Measurements from ENCODE around the gene LEMD1.
"Not testable (repeated sequence)": the region's sequence is repeated elsewhere in the genome, so short reads cannot be mapped to it uniquely, and the experiment has no call there.

LEMD1 gene

GRCh38 chr1:205380882-205381281, 41.0 kb downstream of the LEMD1 start:
- no peak for DNase-seq (ENCODE audit: low read depth)

- no peak for DNase-seq (ENCODE audit: low read depth)
Measured at GRCh38 chr1:205379056-205379455, 42.8 kb downstream of the LEMD1 start.

DNA sequence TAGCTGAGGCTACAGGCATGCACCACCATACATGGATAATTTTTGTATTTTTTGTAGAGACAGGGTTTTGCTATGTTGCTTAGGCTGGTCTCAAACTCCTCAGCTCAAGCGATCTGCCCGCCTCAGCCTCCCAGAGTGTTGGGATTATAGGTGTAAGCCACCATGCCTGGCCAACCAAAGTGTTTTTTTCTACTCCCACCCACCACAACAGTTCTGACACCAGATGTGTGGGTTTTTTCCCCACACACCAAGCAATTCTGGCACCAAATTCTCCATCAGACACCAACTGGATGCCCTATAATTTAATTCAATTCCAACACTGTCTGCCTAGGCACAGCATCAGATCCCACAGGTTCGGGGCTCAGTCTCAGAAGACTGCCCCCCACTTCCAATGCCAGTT, 44.5 kb downstream of the LEMD1 start:
- DNase-seq (ENCODE audit: low read depth) = no peak

GRCh38 chr1:205376739-205377138, 45.1 kb downstream of the LEMD1 start:
- DNase-seq (ENCODE audit: low read depth) = no peak

DNA sequence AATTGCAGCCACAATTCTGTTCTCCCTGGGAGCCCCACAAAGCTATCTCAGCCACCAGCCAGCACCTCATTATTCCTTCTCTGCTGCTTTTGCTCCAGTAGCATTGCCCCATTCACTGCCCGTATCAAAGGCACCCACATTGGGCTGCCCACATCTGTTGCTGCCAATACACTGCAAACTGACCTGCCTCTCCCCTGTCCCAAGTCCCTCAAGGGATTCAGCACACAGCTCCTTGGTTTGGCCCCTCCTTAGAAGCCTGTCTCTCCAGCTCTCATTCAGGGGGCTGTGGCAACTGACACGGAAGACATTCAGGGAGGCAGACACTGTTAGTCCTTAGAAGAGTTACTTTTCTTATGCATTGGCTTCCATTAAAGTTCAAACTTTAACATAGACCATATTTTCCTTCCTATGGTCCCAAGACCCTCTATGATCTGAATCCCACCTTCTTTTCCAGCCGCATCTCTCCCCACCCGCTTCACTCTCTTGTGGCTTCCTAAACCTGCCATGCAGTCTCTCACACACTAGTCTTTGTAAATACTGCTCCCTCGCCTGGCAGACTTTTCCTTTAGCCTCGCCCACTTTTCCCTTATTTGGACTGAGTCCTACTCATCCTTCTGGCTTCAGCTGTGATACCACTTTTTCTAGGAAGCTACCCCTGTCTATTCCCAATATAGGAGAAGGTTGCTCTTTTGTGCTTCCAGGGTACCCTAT, 45.9 kb downstream of the LEMD1 start:
- DNase-seq (ENCODE audit: low read depth) = no peak

- DNase-seq (ENCODE audit: low read depth) = peak; percentile 62
Measured at GRCh38 chr1:205374210-205375078, 47.4 kb downstream of the LEMD1 start.

DNA sequence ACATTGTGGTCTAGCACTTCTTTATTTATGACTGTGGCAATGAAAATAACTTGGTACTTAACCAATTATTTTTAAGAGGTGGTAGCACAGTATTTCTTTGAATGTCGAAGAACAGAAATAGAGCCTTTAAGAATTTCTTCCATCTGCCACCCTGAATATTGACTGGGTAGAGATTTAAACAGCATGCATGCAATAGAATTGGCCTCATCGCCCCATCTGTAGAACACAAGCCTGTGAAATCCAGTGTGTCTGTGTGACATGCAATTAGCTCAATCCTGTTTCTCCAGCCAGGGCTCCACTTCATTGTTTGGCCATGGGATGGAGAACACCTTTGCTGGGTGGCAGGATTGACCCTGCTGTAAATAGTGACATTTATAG, 48.1 kb downstream of the LEMD1 start:
- DNase-seq (ENCODE audit: low read depth) = no peak

- DNase-seq (ENCODE audit: low read depth) = no peak
Measured at GRCh38 chr1:205373022-205373797, 48.6 kb downstream of the LEMD1 start.

DNA sequence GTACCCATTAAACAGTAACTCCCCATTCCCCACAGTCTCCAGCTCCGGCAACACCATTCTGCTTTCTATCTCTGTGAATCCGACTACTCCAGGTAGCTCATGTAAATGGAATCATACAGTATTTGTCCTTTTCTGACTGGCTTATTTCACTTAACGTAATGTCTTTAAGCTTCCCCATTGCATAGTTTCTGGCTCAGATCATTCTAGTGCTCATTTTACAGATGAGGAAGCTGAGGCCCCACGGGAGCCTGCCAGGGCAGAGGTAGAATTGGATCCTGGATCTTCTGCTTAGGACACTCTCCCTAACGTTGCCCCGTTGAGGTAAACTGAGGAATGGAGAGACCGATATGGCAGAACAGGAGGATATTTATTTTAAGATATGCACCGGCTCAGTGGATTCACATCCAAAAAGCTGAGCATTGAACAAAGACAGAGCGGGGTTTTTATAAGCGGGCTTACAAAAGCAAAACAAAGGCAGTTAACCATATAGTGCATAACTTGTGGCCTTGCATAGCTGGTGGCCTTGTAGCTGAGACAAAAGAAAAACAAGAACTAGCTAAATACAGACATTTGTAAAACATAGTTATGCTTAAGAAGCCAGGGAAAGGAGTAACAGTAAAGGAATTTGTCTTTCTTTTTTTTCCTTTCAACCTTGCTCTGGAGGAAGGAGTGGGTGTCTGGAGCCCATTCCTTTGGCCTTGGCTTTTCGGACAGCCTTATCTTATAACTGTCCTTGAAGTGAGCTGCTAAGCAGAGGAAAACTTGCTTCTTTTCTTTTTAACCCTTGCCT, 49.8 kb downstream of the LEMD1 start:
- DNase-seq (ENCODE audit: low read depth) = no peak

DNA sequence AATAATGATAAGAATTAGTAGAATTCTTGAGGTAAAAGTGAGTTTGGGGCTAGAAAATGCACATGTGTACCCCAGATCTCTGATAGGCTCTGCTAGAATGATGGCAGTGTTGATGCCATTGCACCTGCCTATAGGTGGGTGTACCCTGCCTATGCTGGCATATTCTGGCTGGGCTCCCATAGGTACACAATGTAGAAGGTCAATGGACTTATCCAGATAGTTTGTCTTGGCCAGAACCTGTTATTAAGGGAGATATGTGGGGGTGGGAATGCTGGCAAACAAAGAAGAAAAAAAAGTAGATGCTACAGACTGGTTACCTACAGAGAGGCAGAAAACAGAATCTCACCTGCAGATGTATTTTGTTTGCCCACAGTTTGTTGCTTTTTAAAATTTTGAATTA, 51.1 kb downstream of the LEMD1 start:
- DNase-seq (ENCODE audit: low read depth) = no peak

- no peak for DNase-seq (ENCODE audit: low read depth)
Measured at GRCh38 chr1:205369701-205370123, 52.1 kb downstream of the LEMD1 start.

DNA sequence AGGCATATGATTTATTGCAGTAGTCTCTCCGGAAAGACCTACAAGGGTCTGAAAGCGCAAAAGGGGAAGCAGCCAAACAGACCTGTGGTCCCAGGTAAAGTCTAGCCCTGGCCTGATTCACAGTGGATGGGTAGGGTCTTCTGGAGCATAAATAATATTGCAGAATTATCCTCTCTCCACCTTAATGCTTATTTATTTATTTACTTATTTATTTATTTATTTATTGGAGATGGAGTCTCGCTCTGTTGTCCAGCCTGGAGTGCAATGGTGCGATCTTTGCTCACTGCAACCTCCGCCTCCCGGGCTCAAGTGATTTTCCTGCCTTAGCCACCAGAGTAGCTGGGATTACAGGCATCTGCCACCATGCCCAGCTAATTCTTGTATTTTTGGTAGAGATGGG, 53.4 kb downstream of the LEMD1 start:
- DNase-seq (ENCODE audit: low read depth) = no peak

GRCh38 chr1:205365945-205366463, 55.9 kb downstream of the LEMD1 start:
- no peak for DNase-seq (ENCODE audit: low read depth)

GRCh38 chr1:205365086-205365485, 56.8 kb downstream of the LEMD1 start:
- DNase-seq (ENCODE audit: low read depth) = not testable (repeated sequence)

- no peak for DNase-seq (ENCODE audit: low read depth)
Measured at GRCh38 chr1:205360891-205361290, 61.0 kb downstream of the LEMD1 start.

GRCh38 chr1:205359771-205360565, 61.9 kb downstream of the LEMD1 start:
- DNase-seq (ENCODE audit: low read depth) = no peak

DNA sequence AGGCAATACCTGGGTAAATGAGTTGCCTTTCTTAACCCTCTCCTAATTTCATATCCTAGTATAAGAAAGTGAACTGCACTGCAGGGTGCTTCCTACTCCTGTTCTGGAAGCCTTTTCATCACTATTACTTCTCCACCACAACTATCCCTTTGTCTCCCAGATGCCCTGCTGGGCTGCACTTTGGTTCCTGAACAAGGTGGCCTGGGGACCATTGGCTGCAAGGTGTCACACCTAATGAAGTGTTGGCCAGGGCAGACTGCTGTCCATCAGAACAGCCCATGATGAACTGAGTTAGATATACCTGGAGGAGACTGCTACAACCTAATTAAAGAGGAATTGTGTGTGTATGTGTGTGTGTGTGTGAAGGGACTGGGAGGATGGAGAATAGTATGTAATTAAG, 63.3 kb downstream of the LEMD1 start:
- DNase-seq (ENCODE audit: low read depth) = no peak

DNA sequence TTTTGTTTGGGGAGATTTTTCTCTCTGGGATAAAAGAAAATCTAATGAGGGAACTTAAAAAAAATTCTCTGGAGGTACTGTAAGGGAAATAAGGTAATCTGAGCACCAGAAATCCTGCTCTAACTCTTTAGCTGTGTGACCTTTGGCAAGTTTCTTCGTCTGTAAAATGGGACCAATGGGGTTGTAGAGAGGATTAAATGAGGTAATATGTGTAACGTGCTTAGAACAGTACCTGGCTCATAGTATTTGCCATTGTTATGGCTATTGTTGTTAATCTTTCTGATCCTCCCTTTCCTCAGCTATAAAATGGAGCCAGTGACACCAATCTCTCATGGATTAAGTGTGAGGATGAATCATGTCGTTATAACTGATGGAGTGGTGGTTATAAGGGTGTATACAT, 64.3 kb downstream of the LEMD1 start:
- no peak for DNase-seq (ENCODE audit: low read depth)

- no peak for DNase-seq (ENCODE audit: low read depth)
Measured at GRCh38 chr1:205356440-205357139, 65.3 kb downstream of the LEMD1 start, which contains the start of gene KLHDC8A. Gene KLHDC8A, minus strand, starts transcription at chr1:205356922. Its CDS starts 13,318 bp downstream, at chr1:205343604.

GRCh38 chr1:205355075-205355453, 66.8 kb downstream of the LEMD1 start:
- DNase-seq (ENCODE audit: low read depth) = no peak

All from HS-5 (cell line).